Activated CD4-positive, alpha-beta T cell treated with anti-CD3 and anti-CD28 coated beads for 48 hours (primary cell): Measurements from ENCODE around the gene PRKAG2.
A peak's percentile ranks its signal among the peaks of the same experiment; 100 is the strongest.
"Not testable (repeated sequence)": the region's sequence is repeated elsewhere in the genome, so short reads cannot be mapped to it uniquely, and the experiment has no call there.

Experiments
- DNase-seq: peaks from one replicate; pipeline ENCODE4 v3.0.0-alpha.2; 2020

The PRKAG2 gene

DNA sequence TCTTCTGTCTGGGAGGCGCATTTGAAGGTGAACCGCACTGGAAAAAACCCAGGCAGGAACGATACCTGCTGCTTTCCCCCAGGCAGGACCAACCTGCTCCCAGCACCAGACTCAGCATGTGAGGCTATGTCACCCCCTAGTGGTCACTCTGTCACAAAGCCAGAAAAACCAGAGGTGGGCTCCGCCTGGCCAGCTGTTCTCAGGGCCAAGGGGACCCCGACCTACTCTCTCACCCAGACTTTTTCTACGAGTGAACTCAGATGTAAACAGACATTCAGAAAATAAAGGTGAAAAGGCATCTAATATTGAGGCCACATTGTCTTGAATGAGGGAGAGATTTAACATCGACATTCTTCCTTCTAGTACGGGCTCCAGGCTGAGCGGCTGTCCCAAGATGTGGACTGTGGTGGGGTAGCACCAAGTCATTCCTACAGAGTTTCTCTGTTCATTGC, 117.3 kb downstream of the PRKAG2 start:
- DNase-seq: peak; percentile 68

DNA sequence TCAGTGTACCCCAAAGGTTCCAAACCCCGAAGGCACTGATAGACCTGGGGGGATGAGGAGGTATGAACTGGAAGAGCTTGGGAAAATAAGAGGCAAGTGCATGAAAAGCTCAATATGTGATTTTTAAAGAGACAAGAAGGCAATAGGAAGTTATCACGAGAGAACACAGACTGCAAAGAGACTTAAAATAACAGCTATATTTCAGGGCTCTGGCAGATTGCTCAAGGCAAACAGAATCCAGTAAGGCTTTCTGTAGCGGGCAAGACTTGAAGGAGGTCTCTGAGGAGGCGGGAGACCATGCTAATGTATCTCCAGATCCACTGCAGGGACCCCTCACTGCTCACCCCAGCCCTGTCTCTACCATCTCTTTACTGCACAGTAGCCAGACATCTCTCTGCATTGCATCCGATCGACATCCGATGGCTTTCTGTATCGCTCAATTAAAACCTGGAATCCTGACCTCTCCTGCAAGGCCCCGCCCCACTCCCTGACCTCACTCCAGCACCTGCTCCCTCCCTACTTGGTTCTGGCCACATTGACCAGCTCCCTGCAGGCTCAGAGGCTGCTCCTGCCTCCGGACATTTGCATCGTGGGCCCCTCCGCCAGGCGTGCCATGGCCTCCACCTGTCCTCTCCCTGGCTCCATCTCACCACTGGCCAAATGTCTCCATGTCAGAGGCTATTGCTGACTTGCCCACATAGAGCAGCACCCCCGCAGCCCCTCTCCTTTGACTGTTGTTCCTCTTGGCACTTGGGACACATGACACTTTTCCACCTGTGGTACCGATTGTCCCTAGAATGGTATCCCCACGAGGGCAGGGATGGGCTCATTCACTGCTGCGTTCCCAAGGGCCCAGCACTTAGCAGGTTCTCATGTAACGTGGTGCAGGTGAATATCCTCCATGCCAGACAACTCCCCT, 118.0 kb downstream of the PRKAG2 start:
- DNase-seq: no peak

DNA sequence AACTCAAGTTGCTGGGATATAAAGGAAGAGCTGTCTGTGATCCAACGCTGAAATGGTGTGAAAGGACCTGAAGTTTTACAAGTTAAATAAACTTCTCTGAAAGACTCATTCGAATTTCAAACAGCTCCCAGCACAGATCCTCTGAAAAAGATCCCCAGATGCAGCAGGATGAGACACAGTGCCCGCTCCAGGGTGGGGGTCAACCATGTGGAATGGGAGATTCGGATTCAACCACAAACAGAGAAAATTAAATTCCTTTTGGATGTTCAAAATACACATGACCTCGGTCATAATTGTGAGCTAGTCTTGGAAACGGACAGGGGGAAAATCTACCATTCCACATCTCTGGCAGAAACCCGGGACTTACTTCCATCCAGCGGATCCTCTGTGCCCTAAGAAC, 119.6 kb downstream of the PRKAG2 start:
- no peak for DNase-seq

DNA sequence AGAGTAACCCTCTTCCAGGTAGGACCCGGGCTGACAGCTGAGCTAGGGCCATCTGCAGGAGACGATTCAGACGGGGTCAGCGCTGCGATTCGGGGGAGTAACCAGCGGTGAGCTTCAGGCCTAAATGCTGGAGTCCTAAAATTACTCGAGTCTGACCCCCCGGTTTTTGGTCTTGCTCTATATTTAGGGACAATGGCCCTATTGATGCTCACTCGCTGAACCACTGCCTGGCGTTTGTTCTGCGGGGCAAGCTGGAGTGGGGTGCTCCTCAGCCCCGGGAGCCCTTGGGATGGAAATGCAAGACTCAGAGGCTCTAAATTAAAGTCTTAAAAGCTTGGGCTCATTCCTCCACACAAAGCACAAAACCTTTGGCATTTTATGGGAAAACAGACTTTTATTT, 120.0 kb downstream of the PRKAG2 start:
- no peak for DNase-seq

DNA sequence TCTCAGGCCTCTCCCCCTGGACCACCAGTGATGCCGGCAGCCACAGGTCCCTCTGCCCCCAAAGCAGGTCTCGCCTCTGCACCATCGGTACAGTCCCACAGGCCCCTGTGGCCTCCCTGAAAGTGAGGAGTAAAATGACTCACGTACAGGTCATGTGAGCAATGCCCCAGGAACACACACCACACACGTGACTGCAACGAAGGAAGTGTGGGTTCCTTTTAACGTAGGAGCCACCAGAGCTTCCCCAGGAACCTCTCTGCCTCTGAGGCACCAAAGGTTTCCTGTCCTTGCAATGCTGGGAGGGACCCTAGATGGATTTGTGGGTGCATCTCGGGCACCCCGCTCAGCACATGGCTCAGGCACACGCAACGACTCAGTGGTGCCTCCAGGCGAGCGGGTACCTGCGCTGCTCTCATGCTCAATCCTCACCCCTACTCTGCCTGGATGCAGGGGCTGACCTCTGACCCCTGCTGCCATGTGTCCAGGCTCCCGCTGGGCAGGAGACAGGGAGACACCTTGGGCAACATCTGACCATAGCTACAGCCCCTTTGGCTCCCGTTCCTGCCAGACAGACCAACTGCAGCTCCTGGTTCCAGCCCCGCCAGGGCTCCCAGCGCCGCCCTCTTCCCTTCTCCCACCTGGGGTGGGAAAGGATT, 120.7 kb downstream of the PRKAG2 start:
- DNase-seq: peak; percentile 75

DNA sequence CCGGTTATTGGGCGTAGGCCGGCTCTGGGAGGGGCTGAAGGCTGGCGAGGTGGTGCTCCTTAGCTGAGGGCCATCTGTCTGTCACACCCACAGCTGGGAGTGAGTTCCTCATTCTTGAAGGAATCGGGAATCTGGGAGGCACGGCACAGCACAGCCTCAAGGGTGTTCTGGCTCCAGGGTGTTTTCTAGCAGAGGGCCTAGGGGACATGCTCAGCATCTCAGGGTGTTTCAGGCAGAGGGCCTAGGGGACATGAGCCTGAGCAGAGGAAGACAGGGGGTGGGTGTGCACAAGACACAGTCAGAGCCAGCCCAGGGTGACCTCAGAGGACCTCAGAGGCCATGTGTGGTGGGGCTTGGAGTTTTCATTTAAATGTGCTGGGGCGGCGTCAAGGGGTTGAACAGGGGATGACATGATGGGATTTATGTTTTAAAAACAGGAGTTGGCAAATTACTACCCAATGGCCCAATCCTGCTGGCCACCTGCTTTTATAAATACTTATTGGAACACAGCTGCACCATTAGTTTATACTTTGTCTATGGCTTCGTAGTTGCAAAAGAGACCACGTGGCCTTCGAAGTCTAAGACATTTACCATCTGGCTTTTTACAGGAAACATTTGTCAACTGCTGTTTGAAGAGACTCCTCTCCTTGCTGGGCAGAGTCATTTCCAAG, 121.6 kb downstream of the PRKAG2 start:
- no peak for DNase-seq

DNA sequence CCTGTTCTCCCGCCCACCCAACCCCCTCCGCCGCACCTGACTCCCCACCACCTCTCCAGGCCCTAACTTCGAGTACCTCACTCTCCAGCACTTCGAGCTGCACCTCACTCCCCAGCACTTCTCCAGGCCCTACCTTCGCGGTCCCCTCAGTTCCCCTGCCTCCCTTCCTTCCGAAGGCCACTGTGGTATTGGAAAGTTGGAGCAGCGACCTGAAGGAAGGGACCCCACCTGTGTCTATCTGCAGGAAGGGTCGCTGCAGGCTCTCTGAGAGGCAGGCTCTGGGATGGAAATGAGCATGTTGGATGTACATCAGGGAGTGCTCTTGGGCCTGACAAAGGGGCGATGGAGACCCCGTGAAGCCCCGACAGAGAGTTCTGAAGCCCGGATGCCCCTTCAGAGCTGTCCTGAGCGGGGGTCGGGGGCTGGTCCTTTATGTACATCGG, 122.2 kb downstream of the PRKAG2 start:
- DNase-seq: no peak

DNA sequence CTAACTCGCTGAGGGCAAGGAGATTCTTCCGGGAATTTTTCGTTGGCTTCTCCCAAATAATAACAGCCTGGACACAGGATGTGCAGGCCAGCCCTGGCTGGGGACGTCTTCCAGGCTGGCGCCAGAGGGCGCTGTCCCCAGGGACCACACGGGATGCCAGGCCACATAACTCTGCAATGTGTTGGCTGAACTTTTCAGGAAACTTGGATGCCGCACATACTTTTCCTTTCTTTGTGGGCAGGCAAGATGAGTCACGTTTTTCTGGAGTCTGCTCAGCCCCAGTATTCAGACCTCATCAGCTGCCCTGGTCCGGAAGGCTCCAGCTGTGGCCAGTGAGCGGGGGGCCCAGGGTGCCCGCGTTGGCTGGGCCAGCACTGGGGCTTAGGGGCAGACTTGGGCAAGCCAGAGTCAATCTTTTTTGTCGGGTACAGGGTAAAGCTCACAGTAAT, 122.7 kb downstream of the PRKAG2 start:
- DNase-seq: no peak

DNA sequence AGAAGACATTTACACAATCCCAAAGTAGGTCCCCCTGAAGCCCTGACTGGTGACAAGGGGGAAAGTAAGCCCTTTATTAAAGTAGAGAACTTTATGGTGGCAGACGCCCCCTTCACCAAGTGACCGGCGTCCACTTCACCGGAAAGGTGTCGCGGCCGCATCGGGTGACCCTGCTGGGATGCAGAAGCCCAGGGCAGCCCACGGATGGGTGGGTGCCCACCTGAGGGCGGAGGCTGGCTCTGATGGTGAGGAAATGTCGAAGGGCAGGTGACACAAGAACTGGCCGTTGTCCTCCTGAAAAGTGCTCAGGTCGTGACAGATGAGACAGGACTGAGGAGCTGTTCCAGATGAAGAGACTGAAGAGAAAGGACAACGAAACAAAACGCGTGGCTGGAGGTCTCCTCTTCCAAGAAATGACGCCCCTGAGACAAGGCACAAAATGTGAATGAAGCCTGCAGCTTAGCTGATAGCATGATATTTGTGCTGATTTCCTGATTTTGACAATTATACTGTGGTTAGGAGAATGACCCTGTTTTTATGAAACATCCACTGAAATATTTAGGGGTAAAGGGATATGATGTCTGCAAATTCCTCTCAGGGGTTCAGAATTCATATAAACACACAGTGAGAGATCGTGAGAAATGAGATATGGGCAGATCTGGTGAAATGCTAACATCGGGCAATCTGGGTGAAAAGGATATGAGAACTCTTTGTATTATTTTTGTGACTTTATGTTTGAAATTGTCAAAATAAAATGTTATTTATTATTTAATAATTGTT, 123.9 kb downstream of the PRKAG2 start:
- no peak for DNase-seq

DNA sequence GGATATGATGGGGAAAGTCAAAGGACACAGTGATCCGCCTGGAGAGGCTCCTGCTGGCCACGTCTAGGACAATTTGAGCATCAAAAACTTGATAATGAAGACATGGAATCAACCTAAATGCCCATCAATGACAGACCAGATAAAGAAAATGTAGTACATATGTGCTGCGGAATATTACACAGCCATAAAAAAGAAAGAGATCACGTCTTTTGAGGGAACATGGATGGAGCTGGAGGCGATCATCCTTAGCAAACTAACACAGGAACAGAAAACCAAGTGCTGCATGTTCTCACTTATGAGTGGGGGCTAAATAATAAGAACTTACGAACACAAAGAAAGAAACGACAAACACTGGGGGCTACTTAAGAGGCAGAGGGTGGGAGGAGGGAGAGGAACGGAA, 124.9 kb downstream of the PRKAG2 start:
- no peak for DNase-seq

DNA sequence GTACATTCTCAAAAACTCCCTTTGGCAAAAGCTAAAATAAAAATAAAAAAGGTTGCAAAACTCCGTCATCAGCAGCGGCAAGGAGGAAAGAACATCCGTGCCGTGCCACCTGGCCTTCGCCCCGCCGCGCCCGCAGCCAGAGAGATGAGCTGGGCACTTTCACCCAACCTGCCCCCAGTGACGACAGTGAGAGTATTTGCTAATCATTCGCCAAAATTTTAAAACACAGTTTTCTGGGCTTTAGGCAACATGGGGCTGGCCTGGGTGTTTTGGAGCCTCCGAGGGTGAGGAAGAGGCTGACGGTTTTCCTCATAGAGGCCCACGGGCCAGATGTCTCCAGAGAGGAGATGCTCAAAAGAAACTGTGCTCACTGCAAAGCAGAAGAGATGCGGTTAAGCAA, 128.2 kb downstream of the PRKAG2 start:
- DNase-seq: no peak

DNA sequence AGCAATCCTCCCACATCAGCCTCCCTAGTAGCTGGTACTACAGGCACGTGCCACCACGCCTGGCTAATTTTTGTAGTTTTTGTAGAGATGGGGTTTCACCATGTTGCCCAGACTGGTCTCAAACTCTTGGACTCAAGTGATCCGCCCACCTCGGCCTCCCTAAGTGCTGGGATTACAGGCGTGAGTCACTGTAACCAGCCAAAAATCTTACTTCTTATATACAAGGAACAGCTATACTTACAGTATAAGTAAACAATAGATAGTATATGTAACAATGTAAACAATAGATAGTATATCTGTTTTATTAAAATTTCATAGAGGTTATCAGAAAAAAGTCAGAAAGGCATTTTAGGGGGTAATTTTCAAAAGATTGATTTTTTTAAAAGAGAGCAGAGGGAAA, 128.9 kb downstream of the PRKAG2 start:
- not testable (repeated sequence) for DNase-seq

DNA sequence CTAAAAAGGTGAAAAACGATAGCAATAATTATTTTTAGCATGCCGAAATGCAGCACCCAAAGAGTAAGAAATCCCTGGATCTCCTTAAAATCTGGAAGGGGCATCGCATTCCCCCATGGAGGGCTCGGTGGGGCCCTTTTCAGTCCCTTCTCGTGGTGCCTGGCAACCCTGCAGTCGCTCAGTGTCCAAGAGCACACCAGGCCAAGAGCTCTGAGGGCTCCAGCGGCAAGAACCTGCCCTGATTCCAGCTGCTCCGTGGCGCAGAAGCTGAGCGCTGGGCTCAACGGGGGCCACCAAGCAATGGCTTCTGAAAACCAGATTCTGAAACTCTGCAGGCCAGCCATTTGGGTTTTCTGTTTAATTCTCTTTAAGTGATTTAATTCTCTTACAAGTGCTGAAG, 131.2 kb downstream of the PRKAG2 start:
- no peak for DNase-seq

DNA sequence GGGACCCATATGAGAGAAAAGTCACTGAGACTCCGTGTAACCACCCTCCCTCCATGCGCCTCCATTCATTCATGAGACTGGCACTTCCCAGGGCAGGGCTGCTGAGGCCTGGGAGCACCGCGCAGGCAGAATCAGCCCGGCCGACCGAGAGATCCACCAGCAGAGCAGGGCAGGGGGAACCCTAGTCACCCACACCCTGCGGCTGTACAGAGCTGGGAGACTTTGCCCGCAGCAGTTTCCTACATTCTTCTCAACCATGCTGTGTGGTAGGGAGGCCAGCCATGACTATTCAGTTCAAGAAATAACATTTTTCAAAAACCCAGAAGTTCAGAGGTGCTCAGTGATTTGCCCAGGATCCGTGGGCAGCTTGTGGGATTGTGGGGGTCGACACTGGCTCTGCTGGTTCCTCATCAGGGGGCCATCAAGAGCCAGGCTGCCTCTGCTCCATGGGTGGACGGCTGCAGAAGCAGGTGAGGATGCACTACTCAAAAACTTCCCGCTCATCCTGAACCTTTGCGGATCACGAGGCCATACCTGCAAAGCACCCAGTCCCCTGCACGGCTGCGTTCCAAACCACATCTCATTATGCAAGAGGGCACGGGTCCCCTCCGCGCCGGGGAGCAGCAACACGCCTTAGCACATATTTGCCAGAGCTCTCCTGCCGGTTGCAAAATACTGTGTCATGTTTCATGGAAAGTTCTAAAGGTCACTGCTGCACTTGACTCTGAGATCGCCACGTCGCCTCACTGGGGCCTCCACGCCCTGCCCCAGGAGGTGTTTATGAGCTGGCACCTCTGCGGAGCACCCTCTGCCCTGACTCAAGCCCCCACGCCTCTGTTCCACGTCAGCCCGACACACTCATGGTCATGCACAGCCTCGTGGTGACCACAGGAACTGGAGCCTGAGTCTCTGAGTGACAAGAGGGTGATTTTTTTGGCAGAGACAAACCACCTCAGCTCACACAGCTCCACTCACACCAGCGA, 132.0 kb downstream of the PRKAG2 start:
- peak; percentile 67 for DNase-seq

DNA sequence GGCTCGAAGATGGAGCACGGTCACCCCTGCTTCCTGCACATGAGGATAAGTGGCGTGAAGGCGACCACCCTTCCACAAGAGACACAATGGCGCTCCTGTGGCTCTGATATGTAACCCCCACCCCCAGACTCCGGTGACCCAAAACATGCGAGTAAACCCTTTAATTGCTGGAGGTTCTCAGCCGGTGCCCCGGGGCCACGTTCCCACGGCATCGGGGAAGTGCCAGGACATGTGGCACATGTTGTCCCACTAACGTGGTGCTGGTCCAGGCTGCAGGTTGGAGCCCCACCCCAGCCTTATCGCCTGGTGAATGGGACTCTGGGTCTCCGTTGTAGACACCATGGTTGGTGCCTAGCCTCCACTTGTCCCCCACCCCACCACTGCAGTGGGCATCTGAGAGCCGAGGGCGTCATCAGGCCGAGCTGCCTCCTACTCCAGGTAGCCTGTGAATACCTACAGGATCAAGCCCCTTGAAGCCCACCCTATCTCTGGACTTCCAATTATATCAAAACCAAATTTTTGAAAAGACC, 132.8 kb downstream of the PRKAG2 start:
- no peak for DNase-seq

DNA sequence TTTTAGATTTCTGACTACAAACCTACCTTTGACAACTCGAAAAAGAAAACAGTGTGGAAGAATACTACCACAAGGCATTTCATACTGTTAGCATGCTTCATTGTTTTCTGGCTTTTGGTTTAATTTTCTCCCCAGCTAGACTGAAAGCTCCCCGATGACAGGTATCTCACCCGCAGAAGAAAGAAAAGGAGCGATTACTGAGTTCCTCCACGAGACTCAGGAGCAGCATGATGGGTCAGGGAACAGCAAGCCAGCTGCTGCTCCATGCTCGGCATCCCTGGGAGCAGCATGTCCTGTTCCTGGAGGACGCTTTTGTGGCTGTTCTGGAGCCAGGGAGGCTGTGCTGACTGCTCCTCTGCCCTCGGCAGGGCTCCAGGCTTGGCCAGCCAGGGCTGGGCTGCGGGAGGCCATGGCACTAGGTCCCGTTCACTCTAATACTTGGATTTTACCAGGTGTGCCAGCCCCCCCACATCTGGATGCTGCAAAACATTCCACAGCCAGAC, 133.4 kb downstream of the PRKAG2 start:
- no peak for DNase-seq

DNA sequence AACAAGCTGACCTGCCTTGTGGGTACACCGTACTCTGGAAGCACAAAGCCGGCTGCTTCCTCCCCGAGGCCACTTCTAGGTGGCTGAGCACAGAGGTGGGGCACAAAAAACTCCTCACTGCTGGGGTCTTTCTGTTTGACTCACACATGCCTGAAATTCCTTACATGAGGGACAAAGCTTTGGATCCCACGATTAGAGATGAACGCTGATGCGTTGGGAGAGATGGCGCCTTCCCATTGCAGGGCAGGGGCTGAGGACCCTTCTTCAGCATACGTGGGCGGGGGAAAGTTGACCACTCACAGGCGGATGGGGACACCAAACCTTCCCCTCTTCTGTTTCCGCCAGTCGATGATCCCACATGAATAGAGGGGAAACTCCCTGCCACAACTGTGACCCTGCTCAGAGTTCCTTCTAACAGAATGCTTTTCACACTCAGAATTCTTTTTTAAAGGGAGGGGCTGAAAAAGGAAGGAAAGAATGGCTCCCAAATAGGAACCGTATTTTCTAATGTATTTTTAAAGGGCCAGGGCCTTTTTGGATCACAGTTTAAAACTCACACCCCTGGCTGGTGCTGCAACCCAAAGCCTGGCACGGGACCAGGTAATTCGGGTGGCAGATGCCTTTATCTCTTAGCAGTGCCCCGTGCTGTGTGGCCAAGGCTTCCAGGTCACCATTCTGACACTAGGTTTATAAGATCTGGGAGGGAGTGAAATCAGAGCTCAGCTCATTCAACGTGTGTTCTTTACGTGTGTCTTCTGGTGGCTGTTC, 134.0 kb downstream of the PRKAG2 start:
- DNase-seq: no peak

DNA sequence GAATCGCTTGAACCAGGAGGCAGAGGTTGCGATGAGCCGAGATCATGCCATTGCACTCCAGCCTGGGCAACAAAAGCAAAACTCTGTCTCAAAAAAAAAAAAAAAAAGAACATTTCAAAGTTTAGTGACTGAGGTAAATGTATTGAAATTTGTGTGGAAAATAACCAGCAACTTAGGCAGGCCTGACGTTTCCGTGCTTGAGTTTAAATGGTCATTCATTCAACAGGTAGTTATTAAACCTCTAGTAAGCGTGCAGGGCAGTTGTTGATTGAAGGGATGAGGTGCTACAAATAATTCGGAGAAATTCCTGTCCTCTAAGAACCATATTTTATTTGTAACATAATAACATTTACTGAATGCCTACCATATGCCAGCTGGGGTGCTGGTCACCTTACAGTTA, 135.3 kb downstream of the PRKAG2 start:
- DNase-seq: no peak

DNA sequence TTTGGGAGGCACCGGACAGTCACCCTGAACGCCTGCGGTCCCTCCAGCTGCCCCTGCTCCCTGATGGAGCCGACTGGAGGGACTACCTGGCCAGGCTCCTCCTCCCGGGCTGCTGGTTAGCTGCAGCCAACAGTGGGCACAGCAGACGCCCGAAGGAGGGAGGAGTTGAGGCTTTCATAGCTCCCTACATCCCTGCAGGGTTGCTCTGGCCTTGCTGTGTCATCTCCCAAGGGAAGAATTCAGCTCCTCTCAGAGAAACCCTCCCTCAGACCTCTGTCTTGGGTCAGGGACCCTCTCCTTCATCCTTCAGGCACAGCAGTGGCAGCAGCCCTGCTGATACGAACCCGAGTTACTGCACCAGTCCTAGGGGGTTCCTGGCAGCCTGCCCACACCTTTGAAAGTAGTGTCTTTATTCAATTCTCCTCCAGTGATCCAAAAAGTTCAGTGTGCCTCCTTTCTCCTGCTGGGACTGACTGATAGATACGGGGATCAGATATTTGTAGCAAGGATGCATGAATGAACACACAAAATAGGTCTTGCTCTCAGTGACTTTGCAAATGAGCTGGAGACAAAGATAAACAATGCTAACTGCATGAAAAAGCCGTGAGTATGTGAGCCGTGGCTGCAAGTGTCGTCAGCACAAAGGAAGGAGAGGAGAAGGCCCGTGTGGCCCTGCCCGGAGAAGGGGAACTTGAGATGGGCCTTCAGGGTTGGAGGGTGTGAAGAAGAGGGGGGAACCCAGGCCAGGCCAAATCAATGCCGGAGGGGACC, 136.6 kb downstream of the PRKAG2 start:
- no peak for DNase-seq
